Adrenal gland (tissue), 12 donors: ENCODE data around the gene MYCBP2. TPM values are rescaled to one million over a fixed set of nuclear protein-coding genes. Genes with fewer than 3 reads are reported as not detected.

Experiments
- DNase-seq, 7 donors: peaks; one replicate each; pipeline ENCODE4 v3.0.0-alpha.2; 2019 to 2020
- H3K27ac ChIP-seq, 5 donors: fragments of 200-600 bp; sonication (generic) in 4 of 5; 1 replicate in 3 of 5; 2 replicates in 2 of 5; pipeline versions ENCODE4 v1.5.1 to v1.8.0; 2016 to 2020; ENCODE audit warnings: mild to moderate bottlenecking in 1 of 5
- H3K27me3 ChIP-seq: fragments of 200-600 bp; 2 replicates; pipeline ENCODE4 v1.8.0; 2021
- H3K36me3 ChIP-seq, 2 donors: fragments of 200-600 bp; replicated peaks in 1 of 2; 1 replicate in 1 of 2; 2 replicates in 1 of 2; pipeline versions ENCODE4 v1.5.1 to v1.8.0; 2018 to 2022
- H3K4me1 ChIP-seq, 2 donors: fragments of 200-600 bp; replicated peaks in 1 of 2; 1 replicate in 1 of 2; 2 replicates in 1 of 2; pipeline versions ENCODE4 v1.5.1 to v1.8.0; 2018 to 2021
- H3K4me3 ChIP-seq, 4 donors: fragments of 200-600 bp; sonication (generic) in 3 of 4; one replicate each; pipeline ENCODE4 v1.5.1; 2016 to 2018
- H3K9me3 ChIP-seq, 3 donors: fragments of 200-600 bp; sonication (generic) in 1 of 3; replicated peaks in 1 of 3; 1 replicate in 2 of 3; 2 replicates in 1 of 3; pipeline versions ENCODE4 v1.5.1 to v1.8.0; 2016 to 2021
- POLR2A ChIP-seq, 2 donors: fragments of 450-650 bp; IDR thresholded peaks; one replicate each; pipeline ENCODE4 v1.6.1; 2017; ENCODE audit warnings: antibody characterized with exemption in 2 of 2, mild to moderate bottlenecking in 2 of 2, moderate library complexity in 1 of 2
- WGBS, 4 donors: extraction: QIAGEN DNeasy Blood & Tissue Kit in 2 of 4; methylation state at CpG; one replicate each; pipeline versions ENCODE4 v1.1.5 to v1.1.7; 2013 to 2017; 5-methylcytosine and 5-hydroxymethylcytosine counted together
- intact Hi-C, 2 donors: fragments of 100-400 bp; cut with DNase I; formaldehyde crosslinking; loops; one replicate each; pipeline versions ENCODE4 v1.14.1 to v1.15.0; 2022 to 2023
- polyA plus RNA-seq, 3 donors: library from polyadenylated mRNA; stranded (reverse); fragments of 200-250 nt in 2 of 3; fragments of 350-450 nt in 1 of 3; fragmentation: Illumina TruSeq in 1 of 3; extraction: RNeasy Lipid Tissue Mini Kit (QIAGEN cat#74804) in 1 of 3; gene quantifications; one replicate each; pipeline ENCODE4 v1.2.3, GENCODE V29; 2013 to 2014
- total RNA-seq, 9 donors: library from RNA; depleted of rRNA in 4 of 9; stranded (reverse); fragments of >200 nt in 4 of 9; fragments of 120-200 nt in 1 of 9; fragmentation: NEBNext Ultra II Directional in 1 of 9; extraction: Animal tissue kit (Norgen Biotek cat#: 25700) in 1 of 9; gene quantifications; one replicate each; pipeline versions ENCODE4 v1.1.0 to v1.2.4, GENCODE V29; 2013 to 2023
- TF ChIP-seq, protein P1 (sequence below), 6 experiments: fragments of 450-650 bp in 4 of 6; fragments of 200-600 bp in 2 of 6; sonication (generic) in 1 of 6; IDR thresholded peaks; 1 replicate in 5 of 6; 2 replicates in 1 of 6; pipeline versions ENCODE4 v1.5.1 to v1.8.0; 2016 to 2021; ENCODE audit warnings: antibody characterized with exemption in 6 of 6, mild to moderate bottlenecking in 2 of 6, moderate library complexity in 1 of 6
- donor health status: healthy with polysubstance abuse.
- donor health status: Bipolar disorder and iron deficiency.
- donor health status: DM: yes; HTN: yes; CAD: no.
- donor health status: DM: no; HTN: no; CAD: no.
- donor health status: DM: no; HTN: no; CAD: no.
- donor health status: DM: yes; HTN: yes; CAD: no.

Gene MYCBP2
- total and polyA plus RNA-seq, 12 donors: 28.7 to 126 (median 68.8) TPM

DNA sequence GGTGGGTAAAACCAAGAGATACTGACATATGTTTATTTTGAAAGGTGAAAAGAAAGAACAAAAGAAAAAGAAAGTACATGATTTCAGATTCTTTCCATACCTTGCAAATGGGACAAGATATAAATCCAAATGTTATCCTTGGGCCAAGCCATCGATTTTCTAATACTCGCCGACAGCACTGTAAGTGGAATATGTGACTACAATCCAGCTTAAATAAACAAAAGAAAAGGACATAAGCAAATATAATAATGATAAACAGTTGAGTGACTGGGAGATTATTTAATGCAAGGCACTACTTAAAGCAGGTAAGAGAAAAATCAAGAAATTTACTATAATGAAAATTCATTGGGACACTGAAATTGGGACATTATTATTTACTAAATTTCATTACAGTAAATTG is 270.0 kb downstream of the MYCBP2 start:
- intact Hi-C loops: no loop called here
- H3K36me3 ChIP-seq: peaks cover 0 to 69% of the 10 kb centered on the region in 2 donors
- 93 to 96% (median 95%) methylated on average over 3 of the region's 3 CpGs for WGBS, 4 donors

DNA sequence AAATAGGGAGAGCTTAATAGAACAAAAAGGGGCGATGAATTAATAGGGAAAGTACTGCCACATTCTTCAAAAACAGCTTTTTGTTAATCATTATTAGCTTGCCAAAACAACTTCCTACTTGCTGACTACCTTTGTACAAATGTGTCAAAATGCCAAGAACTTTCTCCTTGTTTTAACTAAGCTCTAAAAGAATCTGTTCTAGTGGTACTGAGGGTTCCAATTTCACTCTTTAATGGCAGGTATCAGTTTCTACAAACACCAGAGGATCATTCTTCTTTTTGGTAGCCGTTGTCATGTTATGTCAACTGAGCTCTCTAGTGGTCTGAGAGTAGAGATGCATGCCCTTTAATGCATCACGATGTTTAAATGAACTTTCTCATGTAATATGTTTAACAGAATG is 270.5 kb downstream of the MYCBP2 start:
- Histone ChIP-seq H3K27ac (no peak overlapping the region), H3K4me1 (no peaks in the 10 kb centered on the region), H3K36me3 (peaks cover 0 to 74% of the 10 kb centered on the region in 2 donors), H3K27me3 (no peaks in the 10 kb centered on the region), H3K9me3 (no peaks in the 10 kb centered on the region), H3K4me3 (no peak overlapping the region)
- no peak for DNase-seq
- no peak for TF ChIP-seq POLR2A (IDR thresholded peaks at IDR 0.05)
- TF ChIP-seq, protein P1, sequence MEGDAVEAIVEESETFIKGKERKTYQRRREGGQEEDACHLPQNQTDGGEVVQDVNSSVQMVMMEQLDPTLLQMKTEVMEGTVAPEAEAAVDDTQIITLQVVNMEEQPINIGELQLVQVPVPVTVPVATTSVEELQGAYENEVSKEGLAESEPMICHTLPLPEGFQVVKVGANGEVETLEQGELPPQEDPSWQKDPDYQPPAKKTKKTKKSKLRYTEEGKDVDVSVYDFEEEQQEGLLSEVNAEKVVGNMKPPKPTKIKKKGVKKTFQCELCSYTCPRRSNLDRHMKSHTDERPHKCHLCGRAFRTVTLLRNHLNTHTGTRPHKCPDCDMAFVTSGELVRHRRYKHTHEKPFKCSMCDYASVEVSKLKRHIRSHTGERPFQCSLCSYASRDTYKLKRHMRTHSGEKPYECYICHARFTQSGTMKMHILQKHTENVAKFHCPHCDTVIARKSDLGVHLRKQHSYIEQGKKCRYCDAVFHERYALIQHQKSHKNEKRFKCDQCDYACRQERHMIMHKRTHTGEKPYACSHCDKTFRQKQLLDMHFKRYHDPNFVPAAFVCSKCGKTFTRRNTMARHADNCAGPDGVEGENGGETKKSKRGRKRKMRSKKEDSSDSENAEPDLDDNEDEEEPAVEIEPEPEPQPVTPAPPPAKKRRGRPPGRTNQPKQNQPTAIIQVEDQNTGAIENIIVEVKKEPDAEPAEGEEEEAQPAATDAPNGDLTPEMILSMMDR (IDR thresholded peaks at IDR 0.05): no peak
- intact Hi-C loops: no loop called here
- 81 to 89% (median 87%) methylated on average over 3 of the region's 3 CpGs for WGBS, 4 donors

More for the DNA sequence above, 270.0 kb downstream of the MYCBP2 start:
- Histone ChIP-seq H3K4me1 (no peaks in the 10 kb centered on the region), H3K27ac (no peak overlapping the region), H3K4me3 (no peak overlapping the region), H3K27me3 (no peaks in the 10 kb centered on the region), H3K9me3 (no peaks in the 10 kb centered on the region)
- DNase-seq: no peak
- TF ChIP-seq, protein P1 (IDR thresholded peaks at IDR 0.05): no peak
- no peak for TF ChIP-seq POLR2A (IDR thresholded peaks at IDR 0.05)

DNA sequence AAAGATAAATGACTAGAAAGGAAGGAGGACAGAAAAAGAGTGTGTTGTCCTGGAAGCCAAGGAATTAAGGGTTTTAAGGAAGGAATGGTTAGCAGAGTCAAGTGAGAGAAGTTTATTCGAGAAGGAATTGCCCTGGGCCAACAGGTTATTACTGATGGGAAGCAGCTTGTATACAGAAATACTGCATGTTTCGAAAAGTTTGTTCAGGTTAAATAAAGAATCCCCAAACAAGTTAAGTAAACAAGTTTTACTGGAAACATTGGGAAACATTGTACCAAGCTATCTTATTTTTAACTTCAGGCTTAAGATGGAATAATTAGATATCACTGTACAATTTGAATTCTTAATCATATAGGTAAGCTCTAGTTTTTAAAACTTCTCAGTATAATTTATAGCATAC is 271.7 kb downstream of the MYCBP2 start:
- H3K27ac ChIP-seq: no peak overlapping the region
- 83 to 96% (median 92%) methylated on average over 2 of the region's 2 CpGs for WGBS, 4 donors
- H3K27me3 ChIP-seq: no peaks in the 10 kb centered on the region
- intact Hi-C loops: no loop called here
- H3K36me3 ChIP-seq: peaks cover 0 to 76% of the 10 kb centered on the region in 2 donors
- H3K4me1 ChIP-seq: no peaks in the 10 kb centered on the region
- TF ChIP-seq POLR2A (IDR thresholded peaks at IDR 0.05): no peak
- TF ChIP-seq, protein P1 (IDR thresholded peaks at IDR 0.05): no peak
- no peak overlapping the region for H3K4me3 ChIP-seq
- H3K9me3 ChIP-seq: no peaks in the 10 kb centered on the region
- no peak for DNase-seq

DNA sequence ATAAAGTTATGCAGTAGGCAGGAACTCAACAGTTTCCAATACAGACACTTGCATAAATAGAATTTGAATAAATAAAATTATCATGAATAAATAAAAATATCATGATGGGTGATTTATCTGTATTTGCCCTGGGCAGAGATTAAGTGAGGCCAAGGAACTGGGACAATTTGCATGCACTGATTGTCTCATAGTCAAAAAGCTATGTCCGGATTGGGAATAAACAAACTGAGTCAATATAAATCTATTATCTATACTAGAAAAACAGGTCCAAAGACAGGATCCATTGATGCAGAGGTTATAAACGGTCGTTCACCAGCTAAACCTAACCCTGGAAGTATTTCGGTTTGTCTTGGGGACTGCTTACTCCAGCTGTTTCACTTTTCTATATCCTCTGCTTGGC is 273.7 kb downstream of the MYCBP2 start:
- 88 to 91% (median 90%) methylated on average over 4 of the region's 4 CpGs for WGBS, 4 donors
- intact Hi-C loops: no loop called here
- H3K27me3 ChIP-seq: no peaks in the 10 kb centered on the region
- H3K36me3 ChIP-seq: peaks cover 0 to 63% of the 10 kb centered on the region in 2 donors
- no peak for DNase-seq
- no peaks in the 10 kb centered on the region for H3K9me3 ChIP-seq
- H3K4me1 ChIP-seq: no peaks in the 10 kb centered on the region
- no peak overlapping the region for H3K4me3 ChIP-seq
- no peak overlapping the region for H3K27ac ChIP-seq
- no peak for TF ChIP-seq POLR2A (IDR thresholded peaks at IDR 0.05)
- TF ChIP-seq, protein P1 (IDR thresholded peaks at IDR 0.05): no peak
